ENCODE data around the gene FBXL19. TPM values are rescaled to one million over a fixed set of nuclear protein-coding genes. Genes with fewer than 3 reads are reported as not detected.
A peak's percentile ranks its signal among the peaks of the same experiment; 100 is the strongest.

FBXL19 gene
- total and polyA plus RNA-seq, 9 of the 15 experiments (the other 6 are each of a cell fraction or from before 2014, with no cell fraction given) = 0.13 to 48.0 (median 13.5) TPM; not detected in 1

DNA sequence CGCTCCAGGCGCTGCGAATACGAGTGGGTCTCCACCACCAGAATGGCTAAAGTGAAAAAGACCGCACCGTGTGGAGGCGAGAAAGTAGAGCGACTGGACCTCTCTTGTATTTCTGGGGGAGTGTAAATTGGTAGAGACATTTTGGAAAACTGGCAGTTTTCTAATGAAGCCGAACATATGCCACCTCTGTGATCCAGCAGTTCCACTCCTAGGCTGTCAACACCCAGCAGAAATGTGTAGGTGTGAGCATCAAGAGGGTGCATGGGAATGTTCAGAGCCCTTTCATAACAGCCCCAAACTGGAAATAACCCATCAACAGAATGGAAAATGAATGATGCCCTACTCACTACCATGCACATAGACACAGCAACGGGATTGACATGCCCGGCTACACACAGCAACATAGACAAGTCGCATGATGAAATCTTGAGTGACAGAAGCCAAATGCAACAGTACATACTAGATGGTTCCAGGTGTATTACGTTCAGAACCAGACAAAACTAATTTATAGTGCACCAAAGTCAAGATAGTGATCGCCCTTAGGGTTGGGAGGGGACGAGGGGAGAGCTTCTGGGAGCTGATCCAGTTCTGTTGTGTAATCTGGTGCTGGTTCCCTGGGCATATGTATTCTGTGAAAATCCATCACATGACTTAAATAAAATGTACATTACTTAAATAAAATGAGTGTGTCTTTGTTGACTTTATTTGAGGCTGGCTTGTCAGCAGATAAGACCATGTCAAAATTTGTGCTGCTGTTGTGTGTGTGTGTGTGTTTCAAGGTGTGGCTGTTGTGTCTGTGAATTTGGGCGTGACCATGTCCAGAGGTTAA lies 28.6 kb upstream of the FBXL19 start (continued):
- TF ChIP-seq, protein P1, sequence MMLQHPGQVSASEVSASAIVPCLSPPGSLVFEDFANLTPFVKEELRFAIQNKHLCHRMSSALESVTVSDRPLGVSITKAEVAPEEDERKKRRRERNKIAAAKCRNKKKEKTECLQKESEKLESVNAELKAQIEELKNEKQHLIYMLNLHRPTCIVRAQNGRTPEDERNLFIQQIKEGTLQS (IDR thresholded peaks at IDR 0.05) = peak; percentile 52
- TF ChIP-seq, protein P1 (CRISPR knock-in tag; conservative IDR thresholded peaks at IDR 0.05) = no peak
- TF ChIP-seq RAD51 (IDR thresholded peaks at IDR 0.05; ENCODE audit: borderline replicate concordance, low read depth) (peak; percentile 14; the same call in 1 of the 2 replicates), CC2D1A (IDR thresholded peaks at IDR 0.05) (no peak), ZC3H8 (IDR thresholded peaks at IDR 0.05) (no peak), FOXP4 (CRISPR knock-in tag; IDR thresholded peaks at IDR 0.05; ENCODE audit: borderline replicate concordance) (no peak), RNF2 (IDR thresholded peaks at IDR 0.05) (no peak), FIP1L1 (IDR thresholded peaks at IDR 0.05; ENCODE audit: low read depth, low read length, poor library complexity, severe bottlenecking) (no peak), PRMT5 (CRISPR knock-in tag; IDR thresholded peaks at IDR 0.05) (no peak), DMBX1 (CRISPR knock-in tag; IDR thresholded peaks at IDR 0.05; ENCODE audit: borderline replicate concordance) (no peak), SAFB (IDR thresholded peaks at IDR 0.05; ENCODE audit: borderline replicate concordance, low read depth, low read length) (no peak), TSHZ1 (CRISPR knock-in tag; IDR thresholded peaks at IDR 0.05) (no peak), ZFP91 (CRISPR knock-in tag; IDR thresholded peaks at IDR 0.05) (no peak), ADNP (tag; IDR thresholded peaks at IDR 0.05) (no peak), ZNF354B (CRISPR knock-in tag; IDR thresholded peaks at IDR 0.05) (no peak), CBX5 (IDR thresholded peaks at IDR 0.05; ENCODE audit: borderline replicate concordance, low read depth) (no peak), KLF1 (tag; IDR thresholded peaks at IDR 0.05) (no peak), ZNF311 (CRISPR knock-in tag; IDR thresholded peaks at IDR 0.05) (no peak), EP300 (IDR thresholded peaks at IDR 0.05; ENCODE audit: low read length) (peak; percentile 6; the same call in 1 of the 2 replicates), ZNF75A (CRISPR knock-in tag; IDR thresholded peaks at IDR 0.05) (no peak)
- TF ChIP-seq, protein P2, sequence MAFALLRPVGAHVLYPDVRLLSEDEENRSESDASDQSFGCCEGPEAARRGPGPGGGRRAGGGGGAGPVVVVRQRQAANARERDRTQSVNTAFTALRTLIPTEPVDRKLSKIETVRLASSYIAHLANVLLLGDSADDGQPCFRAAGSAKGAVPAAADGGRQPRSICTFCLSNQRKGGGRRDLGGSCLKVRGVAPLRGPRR (CRISPR knock-in tag; IDR thresholded peaks at IDR 0.05) = no peak

Data from K562 (cell line).